HG03457 (cell line): Measurements from ENCODE around the gene SLC16A4.
"Not testable (repeated sequence)": the region's sequence is repeated elsewhere in the genome, so short reads cannot be mapped to it uniquely, and the experiment has no call there.

Experiments
- ATAC-seq: cut with Tn5 transposase; IDR thresholded peaks from one replicate; pipeline ENCODE4 v1.9.1; 2021; ENCODE audit warnings: moderate number of reproducible peaks; ENCODE audit not compliant: unreplicated experiment

Gene SLC16A4

GRCh38 chr1:110409316-110409715 lies 18.5 kb upstream of the SLC16A4 start:
- no peak for ATAC-seq

- ATAC-seq = no peak
Observed at GRCh38 chr1:110408488-110408887, 17.7 kb upstream of the SLC16A4 start.

GRCh38 chr1:110407260-110408210 lies 16.7 kb upstream of the SLC16A4 start, which contains the start of gene LAMTOR5:
Gene LAMTOR5 (minus strand): TSS chr1:110407694. CDS start chr1:110407620, 74 bp downstream.
- ATAC-seq = peak; percentile 75

GRCh38 chr1:110406407-110406806 lies 15.6 kb upstream of the SLC16A4 start:
- ATAC-seq = not testable (repeated sequence)

- no peak for ATAC-seq
Observed at GRCh38 chr1:110404401-110404800, 13.6 kb upstream of the SLC16A4 start.

- no peak for ATAC-seq
Observed at GRCh38 chr1:110403805-110404204, 13.0 kb upstream of the SLC16A4 start.

GRCh38 chr1:110396259-110396958 lies 5.6 kb upstream of the SLC16A4 start:
- ATAC-seq = not testable (repeated sequence)

GRCh38 chr1:110394493-110394820 lies 3.6 kb upstream of the SLC16A4 start:
- ATAC-seq = no peak

- no peak for ATAC-seq
Observed at GRCh38 chr1:110393691-110394492, 3.1 kb upstream of the SLC16A4 start.

GRCh38 chr1:110393286-110393685 lies 2.5 kb upstream of the SLC16A4 start:
- no peak for ATAC-seq

- no peak for ATAC-seq
Observed at GRCh38 chr1:110390096-110390495, 730 bp downstream of the SLC16A4 start.

- no peak for ATAC-seq
Observed at GRCh38 chr1:110387048-110387754, 3.6 kb downstream of the SLC16A4 start.

GRCh38 chr1:110385369-110385768 lies 5.5 kb downstream of the SLC16A4 start:
- no peak for ATAC-seq

GRCh38 chr1:110384581-110385321 lies 6.1 kb downstream of the SLC16A4 start:
- no peak for ATAC-seq

GRCh38 chr1:110383251-110383990 lies 7.4 kb downstream of the SLC16A4 start:
- no peak for ATAC-seq

GRCh38 chr1:110380672-110381283 lies 10.0 kb downstream of the SLC16A4 start:
- no peak for ATAC-seq

- ATAC-seq = no peak
Observed at GRCh38 chr1:110375490-110375889, 15.3 kb downstream of the SLC16A4 start.

- ATAC-seq = no peak
Observed at GRCh38 chr1:110370827-110371226, 20.0 kb downstream of the SLC16A4 start.

- ATAC-seq = no peak
Observed at GRCh38 chr1:110364221-110364620, 26.6 kb downstream of the SLC16A4 start.
